GM19023 (cell line): Measurements from ENCODE around the gene CPTP.
"Not testable (repeated sequence)": the region's sequence is repeated elsewhere in the genome, so short reads cannot be mapped to it uniquely, and the experiment has no call there.

Experiments used
- ATAC-seq: cut with Tn5 transposase; IDR thresholded peaks from one replicate; pipeline ENCODE4 v1.9.1; 2021; ENCODE audit warnings: mild to moderate bottlenecking, moderate library complexity; ENCODE audit not compliant: unreplicated experiment

The CPTP gene

DNA sequence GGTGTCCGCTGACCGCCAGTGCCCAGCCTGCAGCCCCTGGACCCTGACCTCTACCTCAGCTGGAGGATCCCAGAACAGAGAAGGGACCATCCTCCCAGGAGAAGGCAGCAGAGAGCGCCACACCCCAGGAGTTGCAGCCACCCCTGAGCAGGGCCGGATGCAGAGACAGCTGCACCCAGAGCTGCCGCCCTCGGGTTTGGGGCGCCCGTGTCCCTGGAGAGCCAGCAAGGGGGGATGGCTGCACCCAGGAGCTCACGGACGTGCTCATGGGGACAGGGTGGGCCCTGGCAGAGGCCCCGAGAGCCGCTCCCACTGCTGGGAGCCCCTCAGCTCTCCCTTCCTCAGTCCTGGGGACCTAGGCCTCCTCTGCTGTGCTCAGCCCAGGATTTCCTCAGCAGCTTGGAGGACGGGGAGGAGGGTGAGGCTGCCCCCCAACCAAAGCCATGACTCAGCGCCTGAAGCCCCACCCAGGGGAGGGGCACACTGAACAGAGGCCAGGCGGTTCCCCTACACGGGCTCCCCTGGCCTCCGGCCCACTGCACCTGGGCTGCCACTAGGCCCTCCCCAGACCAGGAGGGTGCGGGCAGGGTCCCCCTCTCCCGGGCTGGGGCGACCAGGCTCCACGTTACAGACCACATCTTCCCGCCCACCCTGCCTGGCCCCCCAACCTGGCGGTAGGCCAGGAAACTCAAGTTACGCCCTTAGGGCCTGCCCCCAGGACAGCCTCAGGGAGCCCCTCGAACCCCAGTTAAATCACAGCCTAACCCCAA, 19.1 kb upstream of the CPTP start:
- ATAC-seq, result no peak

DNA sequence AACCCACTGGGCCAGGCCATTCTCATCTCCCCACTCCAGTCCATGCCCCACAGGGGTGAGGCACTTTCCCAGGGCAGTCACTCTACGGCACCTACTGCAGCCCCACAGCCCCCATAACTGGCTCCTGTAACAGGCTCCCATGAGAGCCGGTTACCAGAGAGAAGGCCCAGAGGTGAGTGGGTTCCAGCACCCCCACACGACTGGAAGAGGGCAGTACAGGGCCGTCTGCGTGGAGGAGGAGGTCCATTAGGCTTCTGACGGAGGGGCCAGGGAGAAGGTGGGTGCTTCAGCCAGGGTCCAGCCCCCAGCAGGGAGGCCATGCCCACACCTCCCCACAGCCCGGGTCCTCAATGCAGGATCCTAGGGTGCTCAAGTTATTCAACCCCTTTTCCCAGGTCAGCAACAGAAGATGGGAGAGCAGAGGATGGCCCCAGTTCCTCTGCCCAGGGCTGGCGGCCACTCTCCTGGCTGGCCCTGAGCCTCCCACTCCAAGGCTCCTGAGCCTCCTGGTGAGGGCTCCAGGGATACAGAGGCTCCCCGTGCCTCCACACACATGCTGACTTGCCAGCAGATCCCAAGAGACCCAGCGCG, 18.4 kb upstream of the CPTP start:
- no peak for ATAC-seq

DNA sequence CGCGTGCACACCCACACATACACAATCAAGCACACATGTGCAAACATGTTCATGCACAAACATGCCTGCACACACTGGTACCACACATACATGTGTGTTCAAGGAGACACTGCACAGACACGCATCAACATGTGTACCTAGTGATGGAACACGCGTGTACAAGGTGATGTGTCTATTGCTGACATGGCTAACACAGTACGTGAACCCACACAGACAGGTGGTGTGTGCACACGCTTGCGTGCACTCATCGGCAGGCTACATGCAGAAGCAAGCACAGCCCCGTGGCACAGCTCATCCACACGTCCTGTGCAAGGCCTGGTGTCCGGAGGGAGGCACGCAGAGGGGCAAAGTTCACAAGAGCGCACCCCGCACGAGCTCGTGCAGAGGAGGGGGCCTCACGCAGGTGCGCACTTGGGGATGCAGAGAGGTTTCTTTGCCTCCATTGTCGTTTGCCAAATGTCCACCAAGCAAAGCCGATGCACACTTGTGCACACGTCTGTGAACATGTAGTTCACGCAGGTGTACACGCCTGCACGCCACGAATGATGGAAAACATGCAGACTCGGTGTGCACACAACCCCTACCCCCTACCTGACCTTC, 17.8 kb upstream of the CPTP start:
- no peak for ATAC-seq

DNA sequence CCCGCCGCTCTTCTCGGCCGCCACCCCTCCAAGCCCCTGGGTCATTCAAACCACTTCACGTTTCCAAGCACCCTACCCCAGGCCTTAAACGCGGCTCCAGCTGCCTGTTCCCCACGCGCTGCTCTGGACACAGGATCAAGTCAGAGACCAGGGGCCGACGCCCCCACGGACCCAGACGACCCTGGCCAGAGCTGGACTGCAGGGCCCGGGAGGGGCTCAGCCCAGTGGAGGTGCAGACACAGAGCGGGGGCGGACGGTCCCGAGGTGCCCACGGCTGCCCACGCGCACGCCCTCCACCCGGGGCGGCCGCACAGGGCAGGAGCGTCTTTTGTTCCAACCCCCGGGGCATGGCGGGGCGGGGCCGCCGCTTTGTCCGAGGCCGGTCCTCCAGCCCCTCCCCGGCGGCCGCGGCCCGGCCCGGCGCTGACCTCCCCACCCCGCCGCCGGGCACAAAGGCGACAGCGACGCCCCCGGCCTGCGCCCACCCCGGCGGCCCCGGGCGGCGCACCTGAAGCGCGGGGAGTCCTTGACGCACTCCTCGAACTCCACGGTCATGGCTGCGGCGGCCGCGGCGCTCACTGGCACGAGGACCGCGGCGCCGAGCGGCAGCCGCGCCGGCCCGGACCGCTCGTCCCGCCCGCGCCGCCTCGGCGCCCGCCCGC, 17.2 kb upstream of the CPTP start:
- no peak for ATAC-seq

DNA sequence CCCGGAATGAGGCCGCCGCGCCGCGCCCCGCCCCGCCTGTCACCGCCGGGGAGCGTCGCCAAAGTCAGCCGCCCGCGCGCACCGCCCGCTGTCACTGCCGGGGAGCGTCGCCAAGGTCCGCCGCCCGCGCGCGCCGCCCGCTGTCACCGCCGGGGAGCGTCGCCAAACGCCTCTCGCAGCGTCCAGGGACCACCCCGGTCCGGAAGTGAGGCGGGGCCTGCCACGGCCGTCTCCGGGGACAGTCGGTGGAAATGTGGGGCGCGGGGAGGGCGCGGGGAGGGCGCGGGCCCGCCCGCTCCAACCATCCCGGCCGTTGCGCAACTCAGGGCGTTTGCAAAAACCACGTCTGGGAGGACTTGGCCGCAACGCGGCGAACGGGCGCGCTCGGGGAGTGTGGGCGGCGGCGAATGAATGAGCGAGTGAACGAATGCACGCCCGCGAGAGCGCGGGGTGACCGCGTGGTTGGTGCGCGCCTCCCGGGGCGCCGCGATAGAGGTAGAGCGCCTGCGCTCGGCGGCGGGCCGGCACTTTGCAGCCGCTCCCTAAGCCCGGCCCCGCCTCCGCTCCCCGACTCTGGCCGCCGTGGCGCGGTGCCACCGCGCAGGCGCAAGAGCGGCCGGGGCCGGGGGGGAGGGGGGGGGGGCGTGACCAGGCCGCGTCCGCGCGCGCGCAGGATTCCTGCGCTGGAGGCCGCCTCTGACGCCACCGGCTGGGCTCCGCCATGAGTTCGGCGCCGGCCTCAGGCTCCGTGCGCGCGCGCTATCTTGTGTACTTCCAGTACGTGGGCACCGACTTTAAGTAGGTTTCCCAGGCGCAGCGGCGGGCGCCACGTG, 16.5 kb upstream of the CPTP start, which contains the start of the genes ACAP3 and PUSL1:
TSS of gene ACAP3 (minus strand) at position 8 of the 833 bp plus-strand sequence. CDS start 115 bp downstream, outside the sequence.
TSS of gene PUSL1 (plus strand) at position 675 of the 833 bp plus-strand sequence. CDS start at position 722, 47 bp downstream.
- ATAC-seq, result peak; percentile 62

DNA sequence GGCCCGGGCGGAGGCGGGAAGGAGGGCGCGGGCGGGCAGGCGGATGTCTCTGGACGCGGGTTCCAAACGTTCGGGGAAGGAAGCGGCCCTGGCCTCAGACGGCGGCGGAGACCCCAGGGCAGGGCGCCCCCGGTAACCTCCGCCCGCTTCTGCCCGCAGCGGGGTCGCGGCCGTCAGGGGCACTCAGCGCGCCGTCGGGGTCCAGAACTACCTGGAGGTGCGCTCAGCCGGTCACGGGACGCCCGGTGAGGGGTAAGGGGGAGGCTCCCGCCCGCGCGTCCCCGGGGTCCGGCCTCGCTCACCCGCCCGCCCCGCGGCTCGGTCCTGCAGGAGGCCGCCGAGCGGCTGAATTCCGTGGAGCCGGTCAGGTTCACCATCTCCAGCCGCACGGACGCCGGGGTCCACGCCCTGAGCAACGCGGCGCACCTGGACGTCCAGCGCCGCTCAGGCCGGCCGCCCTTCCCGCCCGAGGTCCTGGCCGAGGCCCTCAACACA, 15.8 kb upstream of the CPTP start:
- ATAC-seq, result no peak

DNA sequence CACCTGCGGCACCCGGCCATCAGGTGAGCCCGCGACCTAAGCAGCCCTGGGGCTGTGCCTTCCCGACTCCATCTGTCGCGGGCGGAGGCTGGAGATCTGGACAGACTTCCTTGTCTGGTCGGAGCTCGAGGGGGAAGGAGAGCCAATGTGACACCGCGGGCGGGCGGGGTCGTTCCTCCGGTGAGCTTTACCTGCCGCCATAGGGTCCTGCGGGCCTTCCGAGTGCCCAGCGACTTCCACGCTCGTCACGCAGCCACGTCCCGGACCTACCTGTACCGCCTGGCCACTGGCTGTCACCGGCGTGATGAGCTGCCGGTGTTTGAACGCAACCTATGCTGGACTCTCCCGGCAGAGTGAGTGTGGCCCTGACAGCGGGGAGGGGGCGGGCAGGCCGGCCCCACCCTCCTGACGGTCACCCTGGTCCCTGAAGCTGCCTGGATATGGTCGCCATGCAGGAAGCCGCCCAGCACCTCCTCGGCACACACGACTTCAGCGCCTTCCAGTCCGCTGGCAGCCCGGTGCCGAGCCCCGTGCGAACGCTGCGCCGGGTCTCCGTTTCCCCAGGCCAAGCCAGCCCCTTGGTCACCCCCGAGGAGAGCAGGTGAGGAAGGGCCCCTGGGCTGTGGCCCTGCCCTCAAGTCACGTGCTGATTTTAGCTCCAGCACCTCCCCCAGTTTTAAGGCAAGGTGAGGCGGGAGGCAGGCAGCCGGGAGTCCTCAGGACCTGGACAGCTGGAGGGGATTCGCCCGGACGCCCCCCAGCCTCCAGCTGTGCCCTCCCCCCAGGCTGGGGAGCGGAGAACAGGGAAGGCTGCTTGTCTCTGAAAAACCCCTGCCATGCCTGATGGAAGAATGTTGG, 15.1 kb upstream of the CPTP start:
- no peak for ATAC-seq

DNA sequence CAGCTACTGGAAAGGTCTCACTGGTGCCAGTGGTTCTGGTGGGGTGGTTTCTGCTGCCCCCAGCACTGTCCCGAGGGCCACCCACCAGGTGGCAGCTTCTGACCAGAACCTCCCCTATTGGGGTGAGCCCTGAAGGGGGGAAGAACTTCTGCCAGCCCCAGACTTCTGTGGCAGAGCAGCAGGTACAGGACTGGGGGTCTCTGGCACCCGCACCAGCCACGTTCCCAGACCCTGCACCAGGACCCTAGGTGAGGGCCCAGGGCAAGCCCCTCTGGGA, 14.6 kb upstream of the CPTP start:
- ATAC-seq, result no peak

DNA sequence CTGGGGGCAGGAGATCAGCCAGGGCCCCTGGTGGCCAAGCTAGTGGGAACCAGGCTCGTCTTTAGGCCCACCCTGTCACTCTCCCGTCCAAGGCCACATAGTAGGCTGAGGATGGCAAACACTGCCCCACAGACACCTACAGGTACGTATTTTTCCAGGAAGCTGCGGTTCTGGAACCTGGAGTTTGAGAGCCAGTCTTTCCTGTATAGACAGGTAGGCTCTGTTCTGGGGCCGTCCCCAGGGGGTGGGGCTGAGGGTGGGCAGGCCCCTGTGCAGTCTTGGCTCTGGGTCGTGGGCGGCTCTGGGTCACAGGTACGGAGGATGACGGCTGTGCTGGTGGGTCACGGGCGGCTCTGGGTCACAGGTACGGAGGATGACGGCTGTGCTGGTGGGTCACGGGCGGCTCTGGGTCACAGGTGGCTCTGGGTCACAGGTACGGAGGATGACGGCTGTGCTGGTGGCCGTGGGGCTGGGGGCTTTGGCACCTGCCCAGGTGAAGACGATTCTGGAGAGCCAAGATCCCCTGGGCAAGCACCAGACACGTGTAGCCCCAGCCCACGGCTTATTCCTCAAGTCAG, 14.0 kb upstream of the CPTP start:
- ATAC-seq, result no peak

DNA sequence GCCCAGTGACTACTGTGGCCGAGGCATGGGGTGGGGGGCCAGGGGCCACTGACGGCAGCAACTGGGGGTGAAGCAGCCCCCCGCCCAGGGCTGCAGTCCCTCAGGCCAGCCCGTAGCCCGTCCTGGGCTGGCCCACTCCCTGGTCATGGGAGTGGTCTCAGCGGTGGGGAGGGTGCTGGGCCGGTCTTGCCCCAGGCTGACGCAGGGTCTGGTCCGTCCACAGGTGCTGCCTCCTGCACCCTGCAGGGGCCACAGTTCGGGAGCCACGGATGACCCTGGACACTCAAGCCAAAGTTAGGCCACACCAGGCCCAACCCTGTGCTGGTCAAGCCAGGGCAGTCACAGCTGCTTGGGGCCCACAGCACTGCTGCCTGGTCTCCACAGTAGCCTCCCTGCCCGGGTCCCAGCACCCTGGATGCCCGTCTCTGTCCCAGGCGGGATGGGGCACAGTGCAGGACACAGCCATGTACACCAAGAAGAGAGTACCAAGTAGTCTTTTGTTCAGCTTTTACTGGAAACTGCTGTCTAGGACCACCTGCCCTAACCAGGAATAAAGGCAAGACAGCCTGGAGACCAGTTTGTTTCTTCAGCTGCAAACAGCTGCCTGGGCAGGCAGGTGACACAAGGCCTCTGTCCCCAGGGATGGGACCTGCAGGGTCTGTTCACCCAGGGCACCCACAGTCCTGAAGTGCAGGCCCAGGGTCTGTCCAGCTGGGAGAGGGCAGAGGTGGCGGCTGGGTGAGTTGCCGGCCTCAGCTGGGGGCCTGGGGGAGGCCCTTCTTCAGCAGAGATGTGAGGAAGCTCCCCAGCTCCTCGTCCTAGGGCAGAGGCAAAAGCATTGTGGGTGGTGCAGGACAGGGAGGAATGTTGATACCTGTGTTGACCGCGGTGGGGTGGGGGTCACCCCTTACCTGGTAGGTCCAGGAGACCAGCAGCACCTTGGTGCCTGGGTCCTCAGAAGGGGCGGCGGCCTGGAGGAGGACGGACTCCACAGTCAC, 13.2 kb upstream of the CPTP start:
- ATAC-seq, result no peak

DNA sequence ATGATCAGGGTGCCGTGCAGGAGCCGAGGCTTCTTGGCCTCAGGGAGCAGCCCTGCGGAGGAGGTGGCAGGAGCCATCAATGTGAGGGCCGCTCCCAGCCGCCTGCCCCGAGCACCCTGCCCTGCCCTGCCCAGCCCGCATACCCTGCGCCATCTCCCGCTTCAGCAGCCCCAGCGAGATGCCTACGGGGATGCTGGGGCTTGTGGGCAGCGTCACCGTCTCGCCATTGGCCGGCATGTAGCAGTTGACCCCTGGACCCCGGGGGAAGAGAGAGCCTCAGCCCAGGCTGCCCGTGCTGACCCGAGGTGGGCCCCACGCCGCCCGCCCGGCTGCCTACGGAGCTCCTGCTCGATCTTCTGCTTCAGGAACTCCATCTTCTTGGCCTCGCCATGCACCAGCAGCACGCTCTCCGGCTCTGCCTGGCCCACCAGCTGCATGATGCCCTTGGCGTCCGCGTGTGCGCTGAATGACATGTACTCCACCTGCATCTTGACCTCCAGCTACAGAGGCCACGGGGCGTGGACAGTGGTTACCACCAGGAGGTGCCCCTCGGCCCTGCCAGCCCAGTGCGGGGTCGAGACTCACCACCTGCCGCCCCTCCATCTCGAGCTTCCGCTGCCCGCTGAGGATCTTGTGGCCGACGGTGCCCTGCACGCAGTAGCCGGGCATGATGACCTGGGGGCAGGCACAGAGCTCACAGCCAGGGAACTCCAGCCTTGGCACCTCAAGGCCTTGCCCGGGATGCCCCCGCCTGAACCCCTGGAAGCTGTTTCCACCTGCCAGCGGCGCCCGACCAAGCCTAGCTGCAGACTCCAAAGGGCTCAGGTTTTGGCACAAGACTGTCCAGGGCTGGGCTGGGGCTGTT, 11.9 kb upstream of the CPTP start:
- no peak for ATAC-seq

DNA sequence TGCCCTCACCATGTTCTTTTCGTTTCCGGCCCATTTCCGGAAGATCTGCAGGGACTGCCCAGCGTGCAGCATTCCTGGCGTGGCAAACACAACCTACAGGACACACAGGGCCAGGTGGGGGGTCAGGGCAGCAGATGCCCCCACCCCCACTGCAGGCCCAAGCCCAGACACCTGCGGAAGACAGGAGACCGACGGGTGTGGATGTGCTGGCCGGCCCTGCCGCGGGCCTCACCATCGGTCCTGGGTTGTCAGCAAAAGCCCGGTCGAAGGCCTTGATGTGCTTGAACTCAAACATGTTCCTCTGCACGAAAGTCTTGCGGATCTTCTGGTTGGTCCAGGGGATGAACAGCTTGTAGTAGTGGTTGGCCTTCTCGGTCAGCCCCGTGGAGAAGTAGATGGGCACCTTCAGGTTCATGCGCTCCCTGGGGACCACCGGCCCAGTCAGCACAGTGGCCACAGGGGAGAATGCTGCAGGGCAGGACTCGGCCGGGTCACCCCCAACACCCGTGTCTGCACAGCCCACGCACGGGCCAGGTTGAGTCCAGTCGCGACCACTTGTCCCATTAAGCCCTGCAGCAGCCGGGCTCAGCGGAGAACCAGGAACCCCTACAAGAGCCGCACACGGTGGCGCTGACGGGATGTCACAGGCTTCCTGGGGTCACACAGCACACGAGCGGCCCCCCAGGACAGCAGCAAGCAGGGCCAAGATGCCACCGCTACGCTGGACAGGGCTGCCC, 10.9 kb upstream of the CPTP start:
- no peak for ATAC-seq

DNA sequence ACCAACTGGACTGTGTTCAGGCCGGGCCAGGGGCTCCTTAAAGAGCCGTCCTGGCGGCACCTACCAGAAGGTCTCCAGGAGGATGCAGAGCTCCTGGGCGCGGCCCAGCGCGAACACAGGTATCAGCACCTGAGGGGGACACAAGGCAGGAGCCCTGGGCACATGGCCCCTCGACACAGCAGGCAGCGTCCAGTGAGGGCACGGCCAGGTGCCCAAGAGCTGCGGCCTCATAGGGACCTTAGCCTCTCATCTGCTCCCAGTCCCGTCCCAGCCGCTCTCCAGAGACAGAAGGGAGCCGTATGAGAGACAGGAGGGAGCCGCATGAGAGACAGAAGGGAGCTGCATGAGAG, 10.4 kb upstream of the CPTP start:
- ATAC-seq, result no peak

DNA sequence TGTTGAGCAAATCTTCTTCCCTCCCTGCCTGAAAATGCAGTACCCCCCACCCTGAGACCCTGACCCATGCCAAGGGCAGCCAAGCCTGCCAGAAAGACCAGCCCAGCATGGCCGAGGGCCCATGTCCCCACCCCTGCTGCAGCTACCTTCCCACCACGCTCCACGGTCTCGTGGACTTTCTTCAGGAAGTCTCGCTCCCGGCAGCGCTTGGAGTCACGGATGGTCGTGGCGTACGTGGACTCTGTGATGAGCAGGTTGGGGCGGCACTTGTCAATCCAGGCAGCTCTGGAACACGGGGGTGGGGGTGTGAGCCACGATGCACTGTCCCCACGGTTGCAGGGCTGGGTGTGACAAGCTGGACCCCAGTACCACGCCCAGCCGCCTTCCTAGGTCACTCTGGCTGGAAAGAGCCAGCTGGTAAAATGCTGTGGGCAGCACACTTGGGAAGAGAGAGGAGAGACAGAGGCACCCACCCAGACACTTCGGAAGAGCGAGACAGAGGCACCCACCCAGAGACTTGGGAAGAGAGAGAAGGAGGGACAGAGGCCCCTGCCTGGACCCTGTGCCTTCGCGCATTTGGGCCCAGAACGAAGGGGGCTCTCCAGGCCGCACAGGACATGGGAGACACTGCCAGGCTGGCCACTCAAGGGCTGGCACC, 9.8 kb upstream of the CPTP start:
- no peak for ATAC-seq

DNA sequence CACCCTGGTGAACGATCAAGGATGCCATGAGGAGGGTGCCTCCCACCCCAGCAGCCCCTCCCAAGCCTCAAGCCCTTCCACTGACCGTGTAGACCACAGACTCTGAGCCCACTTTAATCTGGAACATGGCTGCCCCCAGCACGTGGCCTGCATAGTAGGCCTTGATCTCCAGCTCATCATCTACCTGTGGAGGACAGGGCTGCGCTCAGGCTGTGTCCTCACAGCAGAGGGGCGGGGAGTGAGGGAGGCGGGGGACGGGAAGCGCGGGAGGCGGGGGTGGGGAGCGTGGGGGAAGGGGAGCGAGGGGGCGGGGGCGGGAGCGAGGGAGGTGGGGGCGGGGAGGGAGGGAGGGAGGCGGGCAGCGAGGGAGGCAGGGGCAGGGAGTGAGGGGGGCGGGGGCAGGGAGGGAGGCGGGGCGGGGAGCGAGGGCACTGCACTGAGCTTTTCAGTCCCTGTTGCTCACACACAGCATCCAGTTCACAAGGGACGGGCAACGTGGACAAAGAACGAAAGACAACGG, 9.1 kb upstream of the CPTP start:
- ATAC-seq, result no peak

DNA sequence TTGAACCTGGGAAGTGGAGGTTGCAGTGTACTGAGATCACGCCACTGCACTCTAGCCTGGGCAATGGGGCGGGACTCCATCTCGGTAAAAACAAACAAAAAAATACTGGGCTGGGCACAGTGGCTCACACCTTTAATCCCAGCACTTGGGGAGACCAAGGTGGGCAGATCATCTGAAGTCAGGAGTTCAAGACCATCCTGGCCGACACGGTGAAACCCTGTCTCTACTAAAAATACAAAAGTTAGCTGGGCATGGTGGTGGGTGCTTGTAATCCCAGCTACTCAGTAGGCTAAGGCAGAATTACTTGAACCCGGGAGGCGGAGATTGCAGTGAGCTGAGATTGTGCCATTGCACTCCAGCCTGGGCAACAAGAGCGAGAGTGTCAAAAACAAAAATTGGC, 8.4 kb upstream of the CPTP start:
- ATAC-seq, result not testable (repeated sequence)
